ENCODE results near the gene MAP7.

GRCh38 chr6:136351518-136352110 is 198.6 kb downstream of the MAP7 start:
- TF ChIP-seq, protein P1, sequence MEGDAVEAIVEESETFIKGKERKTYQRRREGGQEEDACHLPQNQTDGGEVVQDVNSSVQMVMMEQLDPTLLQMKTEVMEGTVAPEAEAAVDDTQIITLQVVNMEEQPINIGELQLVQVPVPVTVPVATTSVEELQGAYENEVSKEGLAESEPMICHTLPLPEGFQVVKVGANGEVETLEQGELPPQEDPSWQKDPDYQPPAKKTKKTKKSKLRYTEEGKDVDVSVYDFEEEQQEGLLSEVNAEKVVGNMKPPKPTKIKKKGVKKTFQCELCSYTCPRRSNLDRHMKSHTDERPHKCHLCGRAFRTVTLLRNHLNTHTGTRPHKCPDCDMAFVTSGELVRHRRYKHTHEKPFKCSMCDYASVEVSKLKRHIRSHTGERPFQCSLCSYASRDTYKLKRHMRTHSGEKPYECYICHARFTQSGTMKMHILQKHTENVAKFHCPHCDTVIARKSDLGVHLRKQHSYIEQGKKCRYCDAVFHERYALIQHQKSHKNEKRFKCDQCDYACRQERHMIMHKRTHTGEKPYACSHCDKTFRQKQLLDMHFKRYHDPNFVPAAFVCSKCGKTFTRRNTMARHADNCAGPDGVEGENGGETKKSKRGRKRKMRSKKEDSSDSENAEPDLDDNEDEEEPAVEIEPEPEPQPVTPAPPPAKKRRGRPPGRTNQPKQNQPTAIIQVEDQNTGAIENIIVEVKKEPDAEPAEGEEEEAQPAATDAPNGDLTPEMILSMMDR (IDR thresholded peaks at IDR 0.05; ENCODE audit: extremely low read depth in 1 of 2, insufficient read depth in 1 of 2, low read depth in 1 of 2, low read length in 2 of 2), result no peak
- TF ChIP-seq FOS (IDR thresholded peaks at IDR 0.05; ENCODE audit: borderline replicate concordance, insufficient read depth, low read length) (no peak), POLR2A (IDR thresholded peaks at IDR 0.05; ENCODE audit: low read depth, low read length) (no peak), EZH2 (IDR thresholded peaks at IDR 0.05; ENCODE audit: borderline replicate concordance, low read depth, low read length, severe bottlenecking) (no peak), POLR2AphosphoS5 (IDR thresholded peaks at IDR 0.05; ENCODE audit: insufficient read depth, low read depth, low read length) (no peak), JUN (IDR thresholded peaks at IDR 0.05; ENCODE audit: borderline replicate concordance, insufficient read depth, insufficient read length, low read depth) (no peak)
- TF ChIP-seq, protein P2, sequence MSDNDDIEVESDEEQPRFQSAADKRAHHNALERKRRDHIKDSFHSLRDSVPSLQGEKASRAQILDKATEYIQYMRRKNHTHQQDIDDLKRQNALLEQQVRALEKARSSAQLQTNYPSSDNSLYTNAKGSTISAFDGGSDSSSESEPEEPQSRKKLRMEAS (IDR thresholded peaks at IDR 0.05; ENCODE audit: insufficient read depth, insufficient read length), result no peak
